Natural killer cell (primary cell): ENCODE results near the gene HOXD9. TPM values are rescaled to one million over a fixed set of nuclear protein-coding genes. Genes with fewer than 3 reads are reported as not detected.

Experiments used
- ATAC-seq, 3 donors: fragments of 150-1000 bp in 2 of 3; fragments of 200-7000 bp in 1 of 3; cut with Tn5 transposase; 1 replicate in 1 of 3; 2 replicates in 2 of 3; pipeline ENCODE4 v1.10.0; 2021; ENCODE audit warnings: mild to moderate bottlenecking in 2 of 3, moderate library complexity in 2 of 3
- DNase-seq, 2 donors: peaks; one replicate each; pipeline versions ENCODE4 v3.0.0 to v3.0.0-alpha.2; 2013 to 2021; ENCODE audit warnings: mixed read lengths in 1 of 2
- H3K27ac ChIP-seq: one replicate; pipeline ENCODE4 v1.5.1; 2013; ENCODE audit warnings: mild to moderate bottlenecking, low read length
- H3K27me3 ChIP-seq: one replicate; pipeline ENCODE4 v1.6.1; 2013; ENCODE audit warnings: low read length; ENCODE audit not compliant: control insufficient read depth, insufficient read depth
- H3K36me3 ChIP-seq: one replicate; pipeline ENCODE4 v1.6.1; 2013; ENCODE audit warnings: low read length; ENCODE audit not compliant: control insufficient read depth, insufficient read depth
- H3K4me1 ChIP-seq: one replicate; pipeline ENCODE4 v1.6.1; 2013; ENCODE audit warnings: low read length; ENCODE audit not compliant: control insufficient read depth, insufficient read depth
- H3K4me3 ChIP-seq: one replicate; pipeline ENCODE4 v1.5.1; 2013; ENCODE audit warnings: low read length
- H3K9me3 ChIP-seq: one replicate; pipeline ENCODE4 v1.6.1; 2013; ENCODE audit warnings: low read length; ENCODE audit not compliant: control insufficient read depth, insufficient read depth
- H3K27ac Mint-ChIP-seq, 2 donors: one replicate each; pipeline ENCODE4 v1.8.0; 2022; ENCODE audit warnings: mild to moderate bottlenecking in 2 of 2, mixed read lengths in 2 of 2, moderate library complexity in 1 of 2
- H3K27me3 Mint-ChIP-seq, 2 donors: one replicate each; pipeline ENCODE4 v1.8.0; 2022; ENCODE audit warnings: low read depth in 2 of 2, mixed read lengths in 2 of 2
- H3K36me3 Mint-ChIP-seq: one replicate; pipeline ENCODE4 v1.8.0; 2022; ENCODE audit warnings: mixed read lengths
- H3K4me1 Mint-ChIP-seq, 2 donors: one replicate each; pipeline ENCODE4 v1.8.0; 2022; ENCODE audit warnings: mixed read lengths in 2 of 2
- H3K4me3 Mint-ChIP-seq: one replicate; pipeline ENCODE4 v1.8.0; 2022; ENCODE audit warnings: mild to moderate bottlenecking, moderate library complexity, mixed read lengths
- H3K9me3 Mint-ChIP-seq, 2 donors: one replicate each; pipeline ENCODE4 v1.8.0; 2022; ENCODE audit warnings: mixed read lengths in 2 of 2
- CTCF ChIP-seq: fragments of 200-600 bp; IDR thresholded peaks from one replicate; pipeline ENCODE4 v1.8.0; 2022; ENCODE audit warnings: antibody characterized with exemption
- WGBS: methylation state at CpG from one replicate; pipeline ENCODE4 v1.1.7; 2013; ENCODE audit warnings: missing lambda C conversion rate; ENCODE audit not compliant: insufficient coverage; 5-methylcytosine and 5-hydroxymethylcytosine counted together
- intact Hi-C: fragments of 100-400 bp; cut with micrococcal nuclease; formaldehyde crosslinking; loops from one replicate; pipeline ENCODE4 v1.14.2; 2022
- total RNA-seq, 4 donors: library from RNA; stranded (reverse); fragments of 120-200 nt in 1 of 4; gene quantifications; one replicate each; pipeline versions ENCODE4 v1.2.3 to v1.2.4, GENCODE V29; 2013 to 2022

HOXD9 gene
- total RNA-seq, 3 donors from 2014 or later (not counting 1 experiment from before 2014, with no cell fraction given), result not detected

GRCh38 chr2:176084611-176085119, 37.9 kb upstream of the HOXD9 start:
- H3K27ac Mint-ChIP-seq, result peak overlapping the region in 1 of 2 donors; percentile 78
- peaks cover 3 to 5% of the 10 kb centered on the region in 2 donors for H3K9me3 Mint-ChIP-seq
- no peaks in the 10 kb centered on the region for H3K36me3 ChIP-seq
- H3K27ac ChIP-seq, result no peak overlapping the region
- no peak for ATAC-seq
- peaks cover 73 to 74% of the 10 kb centered on the region in 2 donors for H3K27me3 Mint-ChIP-seq
- peaks cover 58% of the 10 kb centered on the region for H3K9me3 ChIP-seq
- H3K27me3 ChIP-seq, result peaks cover 91% of the 10 kb centered on the region
- no peak for TF ChIP-seq CTCF
- DNase-seq, result no peak
- H3K36me3 Mint-ChIP-seq, result peaks cover 17% of the 10 kb centered on the region
- H3K4me3 Mint-ChIP-seq, result peak overlapping the region; percentile 13
- peaks cover 9 to 16% of the 10 kb centered on the region in 2 donors for H3K4me1 Mint-ChIP-seq
- H3K4me1 ChIP-seq, result peaks cover 17% of the 10 kb centered on the region
- H3K4me3 ChIP-seq, result no peak overlapping the region
- intact Hi-C loops, result loop anchor here (5.0 kb wide), 2 partner anchors 38 to 1752 kb away; partner anchors contain the start of genes HOXD9 and SP9
- WGBS, result 8% methylated on average over 24 of the region's 26 CpGs

GRCh38 chr2:176085120-176085788, 37.3 kb upstream of the HOXD9 start:
- peaks cover 7 to 15% of the 10 kb centered on the region in 2 donors for H3K4me1 Mint-ChIP-seq
- H3K27me3 Mint-ChIP-seq, result peaks cover 77 to 79% of the 10 kb centered on the region in 2 donors
- H3K36me3 Mint-ChIP-seq, result peaks cover 17% of the 10 kb centered on the region
- no peak for ATAC-seq
- H3K27ac Mint-ChIP-seq, result peak overlapping the region in 1 of 2 donors; percentile 78
- H3K4me1 ChIP-seq, result peaks cover 16% of the 10 kb centered on the region
- no peak overlapping the region for H3K27ac ChIP-seq
- no peak for DNase-seq
- peak overlapping the region; percentile 13 for H3K4me3 Mint-ChIP-seq
- H3K9me3 Mint-ChIP-seq, result peaks cover 3 to 5% of the 10 kb centered on the region in 2 donors
- peaks cover 96% of the 10 kb centered on the region for H3K27me3 ChIP-seq
- WGBS, result 9% methylated on average over 35 of the region's 40 CpGs
- no peak for TF ChIP-seq CTCF
- peaks cover 57% of the 10 kb centered on the region for H3K9me3 ChIP-seq
- no peak overlapping the region for H3K4me3 ChIP-seq
- intact Hi-C loops, result loop anchor here (5.0 kb wide), 1 partner anchor 37 kb away; the partner anchor contains the start of gene HOXD9
- no peaks in the 10 kb centered on the region for H3K36me3 ChIP-seq

GRCh38 chr2:176085861-176086771, 36.4 kb upstream of the HOXD9 start:
- peaks cover 97% of the 10 kb centered on the region for H3K27me3 ChIP-seq
- H3K4me1 ChIP-seq, result peaks cover 8% of the 10 kb centered on the region
- peaks cover 50% of the 10 kb centered on the region for H3K9me3 ChIP-seq
- H3K27ac Mint-ChIP-seq, result peak overlapping the region in 1 of 2 donors; percentile 78
- H3K4me3 Mint-ChIP-seq, result no peak overlapping the region
- no peak overlapping the region for H3K4me3 ChIP-seq
- intact Hi-C loops, result loop anchor here (5.0 kb wide), 1 partner anchor 36 kb away; the partner anchor contains the start of gene HOXD9
- no peak for TF ChIP-seq CTCF
- H3K9me3 Mint-ChIP-seq, result peaks cover 3 to 5% of the 10 kb centered on the region in 2 donors
- H3K27ac ChIP-seq, result no peak overlapping the region
- WGBS, result 6% methylated on average over 46 of the region's 46 CpGs
- no peaks in the 10 kb centered on the region for H3K36me3 ChIP-seq
- H3K4me1 Mint-ChIP-seq, result peaks cover 9 to 15% of the 10 kb centered on the region in 2 donors
- DNase-seq, result no peak
- ATAC-seq, result no peak
- peaks cover 17% of the 10 kb centered on the region for H3K36me3 Mint-ChIP-seq
- H3K27me3 Mint-ChIP-seq, result peaks cover 75 to 86% of the 10 kb centered on the region in 2 donors
